A549 (cell line): Measurements from ENCODE around the gene SORCS1. TPM values are rescaled to one million over a fixed set of nuclear protein-coding genes. Genes with fewer than 3 reads are reported as not detected.

Experiments used
- ATAC-seq, 2 experiments: fragments of 200-7000 bp in 1 of 2; fragments of >200 bp in 1 of 2; cut with Nextera tagmentation in 1 of 2; cut with Tn5 transposase in 1 of 2; 3 replicates each; pipeline versions ENCODE4 v1.8.0 to v1.9.1; 2018 to 2020; ENCODE audit warnings: mild to moderate bottlenecking in 1 of 2, moderate library complexity in 1 of 2
- CTCF ChIA-PET: fragments of 300-600 bp; sonication (Branson Sonifier 250); formaldehyde crosslinking; extraction: SDS; loops from one replicate; lab custom pipeline; 2021; ENCODE audit warnings: antibody characterized with exemption, inconsistent platforms; lab: Yijun Ruan, JAX
- POLR2A ChIA-PET: fragments of 350-600 bp; formaldehyde crosslinking; extraction: SDS; loops from one replicate; lab custom pipeline; 2021; ENCODE audit warnings: antibody characterized with exemption, inconsistent platforms; lab: Yijun Ruan, JAX
- DNase-seq, 2 experiments: peaks; one replicate each; pipeline versions ENCODE4 v3.0.0 to v3.0.0-alpha.2; 2011 to 2016; ENCODE audit warnings: low read depth in 1 of 2, low spot score in 1 of 2
- FAIRE-seq: peaks from 2 replicates; lab custom pipeline; 2011; peaks lifted over from hg19 to GRCh38; lab: Jason Lieb, UNC
- H3K27ac ChIP-seq, 2 experiments: fragments of >200 bp; sonication (Bioruptor Twin); formaldehyde crosslinking; 3 replicates each; pipeline ENCODE4 v1.5.1; 2016 to 2017
- H3K4me1 ChIP-seq: fragments of >200 bp; sonication (Bioruptor Twin); formaldehyde crosslinking; 3 replicates; pipeline ENCODE4 v1.6.1; 2016
- H3K4me2 ChIP-seq: fragments of >200 bp; sonication (Bioruptor Twin); formaldehyde crosslinking; 3 replicates; pipeline ENCODE4 v1.6.1; 2016
- H3K4me3 ChIP-seq: fragments of >200 bp; sonication (Bioruptor Twin); formaldehyde crosslinking; 3 replicates; pipeline ENCODE4 v1.5.1; 2016
- H3K9me3 ChIP-seq: fragments of >200 bp; sonication (Bioruptor Twin); formaldehyde crosslinking; 3 replicates; pipeline ENCODE4 v1.6.1; 2016
- CBX8 ChIP-seq: fragments of 200-600 bp; sonication (generic); IDR thresholded peaks from 2 replicates; pipeline ENCODE4 v1.6.1; 2016
- CHD4 ChIP-seq: fragments of 200-600 bp; sonication (generic); IDR thresholded peaks from 2 replicates; pipeline ENCODE4 v1.6.1; 2016; ENCODE audit warnings: antibody characterized with exemption, mild to moderate bottlenecking, borderline replicate concordance
- EHF ChIP-seq: fragments of 250-450 bp; sonication (Bioruptor Pico); IDR thresholded peaks from 2 replicates; pipeline ENCODE4 v1.5.0; 2020; ENCODE audit warnings: mild to moderate bottlenecking
- ESRRA ChIP-seq: fragments of 150-350 bp; IDR thresholded peaks from 2 replicates; pipeline ENCODE4 v1.6.1; 2014; ENCODE audit warnings: mild to moderate bottlenecking, low read length, borderline replicate concordance
- FOXS1 ChIP-seq: fragments of 250-450 bp; sonication (Bioruptor Pico); IDR thresholded peaks from 2 replicates; pipeline ENCODE4 v1.5.0; 2020; ENCODE audit warnings: mild to moderate bottlenecking, moderate library complexity
- HOXA7 ChIP-seq: fragments of 250-450 bp; sonication (Bioruptor Pico); IDR thresholded peaks from 2 replicates; pipeline ENCODE4 v1.5.0; 2020; ENCODE audit warnings: mild to moderate bottlenecking, moderate library complexity
- HOXB5 ChIP-seq: fragments of 250-450 bp; sonication (Bioruptor Pico); IDR thresholded peaks from 2 replicates; pipeline ENCODE4 v1.5.0; 2020; ENCODE audit warnings: mild to moderate bottlenecking, moderate library complexity
- JUNB ChIP-seq: fragments of >200 bp; sonication (Bioruptor Twin); formaldehyde crosslinking; IDR thresholded peaks from 2 replicates; pipeline ENCODE4 v1.6.1; 2016
- MAFK ChIP-seq: fragments of 450-650 bp; IDR thresholded peaks from 2 replicates; pipeline ENCODE4 v1.6.1; 2014; ENCODE audit not compliant: partially characterized antibody
- NPAS2 ChIP-seq: fragments of 250-450 bp; sonication (Bioruptor Pico); IDR thresholded peaks from 2 replicates; pipeline ENCODE4 v1.8.0; 2022; ENCODE audit warnings: mild to moderate bottlenecking, moderate library complexity, borderline replicate concordance
- PBX3 ChIP-seq: IDR thresholded peaks from 2 replicates; pipeline ENCODE4 v1.6.1; 2012
- RAD21 ChIP-seq, 2 experiments: fragments of >200 bp in 1 of 2; sonication (Bioruptor Twin) in 1 of 2; formaldehyde crosslinking in 1 of 2; IDR thresholded peaks in 1 of 2; conservative IDR thresholded peaks in 1 of 2; 2 replicates in 1 of 2; 3 replicates in 1 of 2; pipeline ENCODE4 v1.6.1; 2012 to 2018; ENCODE audit warnings: inconsistent platforms in 1 of 2
- RARB ChIP-seq: fragments of 250-450 bp; sonication (Bioruptor Pico); IDR thresholded peaks from 2 replicates; pipeline ENCODE4 v1.8.0; 2021; ENCODE audit warnings: mild to moderate bottlenecking, moderate library complexity
- RFX5 ChIP-seq: fragments of 450-650 bp; IDR thresholded peaks from 2 replicates; pipeline ENCODE4 v1.7.1; 2014; ENCODE audit warnings: antibody characterized with exemption, mild to moderate bottlenecking, moderate library complexity
- SMC3 ChIP-seq: fragments of >200 bp; sonication (Bioruptor Twin); formaldehyde crosslinking; IDR thresholded peaks from 3 replicates; pipeline ENCODE4 v1.6.1; 2018; ENCODE audit warnings: inconsistent platforms
- SREBF2 ChIP-seq: fragments of 450-650 bp; IDR thresholded peaks from 2 replicates; pipeline ENCODE4 v1.6.1; 2014; ENCODE audit warnings: mild to moderate bottlenecking, moderate library complexity
- TFCP2L1 ChIP-seq: fragments of 250-450 bp; sonication (Bioruptor Pico); IDR thresholded peaks from 2 replicates; pipeline ENCODE4 v1.5.0; 2021; ENCODE audit warnings: mild to moderate bottlenecking
- TP53 ChIP-seq: fragments of 250-450 bp; sonication (Bioruptor Pico); IDR thresholded peaks from 2 replicates; pipeline ENCODE4 v1.5.0; 2021; ENCODE audit warnings: mild to moderate bottlenecking, moderate library complexity
- WGBS: methylation state at CpG from one replicate; pipeline ENCODE4 v1.1.6; 2017; ENCODE audit errors: missing lambda C conversion rate; 5-methylcytosine and 5-hydroxymethylcytosine counted together
- polyA plus RNA-seq, 4 experiments: library from polyadenylated mRNA; depleted of rRNA in 3 of 4; stranded (reverse); fragments of >200 nt; fragmentation: RNase III in 1 of 4; extraction: RNeasy Plus Mini Kit Qiagen cat#74134 plus additional on column Dnase treatment in 1 of 4; gene quantifications; 2 replicates in 3 of 4; 3 replicates in 1 of 4; pipeline ENCODE4 v1.2.3, GENCODE V29; 2011 to 2017
- TF ChIP-seq, protein P1 (sequence below): fragments of 450-650 bp; IDR thresholded peaks from 2 replicates; pipeline ENCODE4 v1.6.1; 2014; ENCODE audit warnings: antibody characterized with exemption
- TF ChIP-seq, protein P2 (sequence below): fragments of 250-450 bp; sonication (Bioruptor Pico); IDR thresholded peaks from 2 replicates; pipeline ENCODE4 v1.5.0; 2021; ENCODE audit warnings: mild to moderate bottlenecking, moderate library complexity, borderline replicate concordance
- TF ChIP-seq, protein P3 (sequence below): fragments of >200 bp; sonication (Bioruptor Twin); formaldehyde crosslinking; IDR thresholded peaks from 3 replicates; pipeline ENCODE4 v1.5.1; 2016

The SORCS1 gene
- polyA plus RNA-seq, 2 of the 4 experiments (the other 2 are of a cell fraction): not detected

GRCh38 chr10:106706127-106706526 is 458.4 kb downstream of the SORCS1 start:
- no peak for ATAC-seq
- FAIRE-seq: no peak
- CTCF ChIA-PET: interaction anchor here (0.5 to 1.6 kb wide), 6 partner anchors 8 to 1207 kb away, joined by 3 to 9 read pairs (median 4); no protein-coding TSS in a partner anchor
- H3K4me1 ChIP-seq: no peaks in the 10 kb centered on the region
- DNase-seq: no peak
- POLR2A ChIA-PET: no interaction called here
- no peaks in the 10 kb centered on the region for H3K9me3 ChIP-seq
- no peak overlapping the region for H3K4me2 ChIP-seq
- TF ChIP-seq MAFK (no peak), PBX3 (no peak), EHF (no peak), HOXA7 (CRISPR knock-in tag) (no peak), CBX8 (no peak), ESRRA (no peak), SREBF2 (no peak)
- TF ChIP-seq, protein P1, sequence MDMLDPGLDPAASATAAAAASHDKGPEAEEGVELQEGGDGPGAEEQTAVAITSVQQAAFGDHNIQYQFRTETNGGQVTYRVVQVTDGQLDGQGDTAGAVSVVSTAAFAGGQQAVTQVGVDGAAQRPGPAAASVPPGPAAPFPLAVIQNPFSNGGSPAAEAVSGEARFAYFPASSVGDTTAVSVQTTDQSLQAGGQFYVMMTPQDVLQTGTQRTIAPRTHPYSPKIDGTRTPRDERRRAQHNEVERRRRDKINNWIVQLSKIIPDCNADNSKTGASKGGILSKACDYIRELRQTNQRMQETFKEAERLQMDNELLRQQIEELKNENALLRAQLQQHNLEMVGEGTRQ: no peak
- TF ChIP-seq, protein P2, sequence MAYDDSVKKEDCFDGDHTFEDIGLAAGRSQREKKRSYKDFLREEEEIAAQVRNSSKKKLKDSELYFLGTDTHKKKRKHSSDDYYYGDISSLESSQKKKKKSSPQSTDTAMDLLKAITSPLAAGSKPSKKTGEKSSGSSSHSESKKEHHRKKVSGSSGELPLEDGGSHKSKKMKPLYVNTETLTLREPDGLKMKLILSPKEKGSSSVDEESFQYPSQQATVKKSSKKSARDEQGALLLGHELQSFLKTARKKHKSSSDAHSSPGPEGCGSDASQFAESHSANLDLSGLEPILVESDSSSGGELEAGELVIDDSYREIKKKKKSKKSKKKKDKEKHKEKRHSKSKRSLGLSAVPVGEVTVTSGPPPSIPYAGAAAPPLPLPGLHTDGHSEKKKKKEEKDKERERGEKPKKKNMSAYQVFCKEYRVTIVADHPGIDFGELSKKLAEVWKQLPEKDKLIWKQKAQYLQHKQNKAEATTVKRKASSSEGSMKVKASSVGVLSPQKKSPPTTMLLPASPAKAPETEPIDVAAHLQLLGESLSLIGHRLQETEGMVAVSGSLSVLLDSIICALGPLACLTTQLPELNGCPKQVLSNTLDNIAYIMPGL (CRISPR knock-in tag): no peak
- no peak overlapping the region for H3K4me3 ChIP-seq
- no peak overlapping the region for H3K27ac ChIP-seq

- ATAC-seq (peak; percentile 50 to 79; a peak in 3 of 6 replicates), DNase-seq (peak in 1 of 2 experiments; percentile 54), FAIRE-seq (no peak)
- no peak overlapping the region for H3K4me2 ChIP-seq
- H3K4me1 ChIP-seq: no peaks in the 10 kb centered on the region
- POLR2A ChIA-PET: no interaction called here
- 8% methylated on average over 9 of the region's 9 CpGs for WGBS
- no peaks in the 10 kb centered on the region for H3K9me3 ChIP-seq
- H3K27ac ChIP-seq: no peak overlapping the region
- H3K4me3 ChIP-seq: no peak overlapping the region
- TF ChIP-seq SMC3: peak; percentile 42; the same call in 2 of the 3 replicates
- TF ChIP-seq, protein P3, sequence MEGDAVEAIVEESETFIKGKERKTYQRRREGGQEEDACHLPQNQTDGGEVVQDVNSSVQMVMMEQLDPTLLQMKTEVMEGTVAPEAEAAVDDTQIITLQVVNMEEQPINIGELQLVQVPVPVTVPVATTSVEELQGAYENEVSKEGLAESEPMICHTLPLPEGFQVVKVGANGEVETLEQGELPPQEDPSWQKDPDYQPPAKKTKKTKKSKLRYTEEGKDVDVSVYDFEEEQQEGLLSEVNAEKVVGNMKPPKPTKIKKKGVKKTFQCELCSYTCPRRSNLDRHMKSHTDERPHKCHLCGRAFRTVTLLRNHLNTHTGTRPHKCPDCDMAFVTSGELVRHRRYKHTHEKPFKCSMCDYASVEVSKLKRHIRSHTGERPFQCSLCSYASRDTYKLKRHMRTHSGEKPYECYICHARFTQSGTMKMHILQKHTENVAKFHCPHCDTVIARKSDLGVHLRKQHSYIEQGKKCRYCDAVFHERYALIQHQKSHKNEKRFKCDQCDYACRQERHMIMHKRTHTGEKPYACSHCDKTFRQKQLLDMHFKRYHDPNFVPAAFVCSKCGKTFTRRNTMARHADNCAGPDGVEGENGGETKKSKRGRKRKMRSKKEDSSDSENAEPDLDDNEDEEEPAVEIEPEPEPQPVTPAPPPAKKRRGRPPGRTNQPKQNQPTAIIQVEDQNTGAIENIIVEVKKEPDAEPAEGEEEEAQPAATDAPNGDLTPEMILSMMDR: peak; percentile 57
- no peak for TF ChIP-seq TP53 (CRISPR knock-in tag)
- TF ChIP-seq RAD21 (conservative IDR thresholded peaks at IDR 0.05 in 1 of 2, IDR thresholded peaks at IDR 0.05 in 1 of 2): peak; percentile 54 to 67
- CTCF ChIA-PET: interaction anchor here (0.5 to 1.6 kb wide), 9 partner anchors 9 to 1838 kb away, joined by 3 to 9 read pairs (median 4); no protein-coding TSS in a partner anchor
Measured at GRCh38 chr10:106705681-106706100, 458.8 kb downstream of the SORCS1 start.

- no peaks in the 10 kb centered on the region for H3K9me3 ChIP-seq
- ATAC-seq: no peak
- FAIRE-seq: no peak
- no peak overlapping the region for H3K4me3 ChIP-seq
- H3K4me2 ChIP-seq: no peak overlapping the region
- no peaks in the 10 kb centered on the region for H3K4me1 ChIP-seq
- CTCF ChIA-PET: no interaction called here
- DNase-seq: no peak
- 4% methylated on average over 2 of the region's 2 CpGs for WGBS
- TF ChIP-seq RARB (CRISPR knock-in tag): no peak
- TF ChIP-seq MAFK: no peak
- H3K27ac ChIP-seq: no peak overlapping the region
- POLR2A ChIA-PET: no interaction called here
Measured at GRCh38 chr10:106696239-106696638, 468.3 kb downstream of the SORCS1 start.

DNA sequence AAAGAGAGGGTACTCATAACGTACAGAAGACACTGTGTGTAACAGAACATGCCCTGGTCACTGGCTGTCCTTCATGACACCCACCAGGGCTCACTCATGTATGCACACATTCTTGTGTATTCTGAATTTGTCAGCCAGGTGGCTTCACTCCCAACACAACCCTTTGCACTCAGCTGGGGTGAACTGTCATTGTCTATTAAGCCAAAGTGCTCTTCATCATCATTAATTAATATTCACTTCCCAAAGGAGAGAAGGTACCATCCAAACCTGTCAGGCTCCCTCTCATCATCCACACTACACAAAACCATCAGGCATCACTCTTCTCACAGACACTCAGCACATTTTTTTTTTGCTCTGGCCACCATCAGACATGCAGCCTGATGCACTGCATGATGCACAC is 469.8 kb downstream of the SORCS1 start:
- ATAC-seq (no peak), DNase-seq (no peak), FAIRE-seq (no peak)
- 0% methylated on average over 1 of the region's 1 CpG for WGBS
- H3K4me3 ChIP-seq: no peak overlapping the region
- TF ChIP-seq CBX8 (no peak), RFX5 (no peak), FOXS1 (CRISPR knock-in tag) (no peak), TFCP2L1 (no peak), HOXB5 (CRISPR knock-in tag) (no peak), JUNB (no peak), CHD4 (no peak), NPAS2 (CRISPR knock-in tag) (no peak)
- no peaks in the 10 kb centered on the region for H3K4me1 ChIP-seq
- POLR2A ChIA-PET: no interaction called here
- CTCF ChIA-PET: no interaction called here
- H3K9me3 ChIP-seq: no peaks in the 10 kb centered on the region
- H3K27ac ChIP-seq: no peak overlapping the region
- no peak overlapping the region for H3K4me2 ChIP-seq
